K562 (cell line): ENCODE data around the gene MTHFD2. TPM values are rescaled to one million over a fixed set of nuclear protein-coding genes. Genes with fewer than 3 reads are reported as not detected.
"Not testable (repeated sequence)": the region's sequence is repeated elsewhere in the genome, so short reads cannot be mapped to it uniquely, and the experiment has no call there.

Source experiments
- ATAC-seq: fragments of 200-7000 bp; cut with Tn5 transposase; 3 replicates; pipeline ENCODE4 v1.9.1; 2020; ENCODE audit warnings: moderate library complexity
- BruUV-seq: library from RNA; stranded (reverse); fragments of 400-500 nt; replicated peaks from 2 replicates; lab custom pipeline; 2021; lab: Mats Ljungman, UMichigan
- CTCF ChIA-PET: fragments of 300-600 bp; formaldehyde crosslinking; extraction: SDS; loops from one replicate; lab custom pipeline; 2021; ENCODE audit warnings: low intra/inter-chr PET ratio; lab: Yijun Ruan, JAX
- POLR2A ChIA-PET: fragments of 300-600, 350-650 bp; sonication (Branson Sonifier 250); formaldehyde crosslinking; extraction: SDS; loops from one replicate; lab custom pipeline; 2021; ENCODE audit warnings: antibody characterized with exemption, inconsistent platforms; lab: Yijun Ruan, JAX
- DNase-seq, 4 experiments: peaks; one replicate each; pipeline versions ENCODE4 v3.0.0 to v3.0.0-alpha.2; 2011 to 2018; ENCODE audit warnings: low spot score in 3 of 4, mixed read lengths in 3 of 4; ENCODE audit errors: extremely low read depth in 1 of 4
- FAIRE-seq: peaks from 2 replicates; lab custom pipeline; 2011; peaks lifted over from hg19 to GRCh38; lab: Jason Lieb, UNC
- H2AFZ ChIP-seq: 2 replicates; pipeline ENCODE4 v1.6.0; 2011; ENCODE audit warnings: low read depth, low read length, control low read depth, inconsistent platforms
- H3K27ac ChIP-seq: fragments of 200-600 bp; 3 replicates; pipeline ENCODE4 v1.8.0; 2011; ENCODE audit warnings: low read depth, mild to moderate bottlenecking, control low read depth, inconsistent platforms, low read length, moderate library complexity, mixed read lengths; ENCODE audit errors: extremely low read depth
- H3K27me3 ChIP-seq, 2 experiments: fragments of 300-600 bp in 1 of 2; 2 replicates in 1 of 2; 3 replicates in 1 of 2; pipeline versions ENCODE4 v1.6.0 to v1.8.0; 2011; ENCODE audit warnings: inconsistent platforms in 2 of 2, low read length in 2 of 2, mild to moderate bottlenecking in 1 of 2, mixed read lengths in 1 of 2, moderate library complexity in 1 of 2; ENCODE audit not compliant: control insufficient read depth in 2 of 2, insufficient read depth in 2 of 2
- H3K36me3 ChIP-seq: fragments of 300-600 bp; 3 replicates; pipeline ENCODE4 v1.8.0; 2011; ENCODE audit warnings: mild to moderate bottlenecking, low read length, inconsistent platforms; ENCODE audit not compliant: control insufficient read depth, insufficient read depth
- H3K4me1 ChIP-seq, 2 experiments: fragments of 200-600 bp in 1 of 2; replicated peaks in 1 of 2; 2 replicates in 1 of 2; 3 replicates in 1 of 2; pipeline versions ENCODE4 v1.5.1 to v1.8.0; 2011; ENCODE audit warnings: inconsistent platforms in 2 of 2, low read length in 2 of 2, mild to moderate bottlenecking in 1 of 2, mixed read lengths in 1 of 2, moderate library complexity in 1 of 2; ENCODE audit not compliant: control insufficient read depth in 2 of 2, insufficient read depth in 2 of 2
- H3K4me2 ChIP-seq: 2 replicates; pipeline ENCODE4 v1.6.1; 2011; ENCODE audit warnings: low read length, control low read depth, inconsistent platforms, mixed read lengths; ENCODE audit not compliant: insufficient read depth
- H3K4me3 ChIP-seq: fragments of 200-600 bp; sonication (generic), shearing (Covaris generic); 2 replicates; pipeline ENCODE4 v1.5.1; 2016; ENCODE audit warnings: control low read depth, inconsistent platforms
- H3K79me2 ChIP-seq: fragments of 200-600 bp; 3 replicates; pipeline ENCODE4 v1.8.0; 2011; ENCODE audit warnings: low read length, inconsistent platforms; ENCODE audit not compliant: control insufficient read depth, insufficient read depth
- H3K9ac ChIP-seq, 2 experiments: 2 replicates each; pipeline versions ENCODE4 v1.6.0 to v1.6.1; 2011; ENCODE audit warnings: low read depth in 2 of 2, low read length in 2 of 2, control low read depth in 1 of 2, inconsistent platforms in 1 of 2, mild to moderate bottlenecking in 1 of 2, mixed read lengths in 1 of 2; ENCODE audit not compliant: insufficient read depth in 1 of 2
- H3K9me1 ChIP-seq: one replicate; pipeline ENCODE4 v1.6.0; 2011; ENCODE audit warnings: inconsistent platforms, mild to moderate bottlenecking, low read length, moderate library complexity; ENCODE audit not compliant: control insufficient read depth, insufficient read depth
- H3K9me3 ChIP-seq: replicated peaks from 2 replicates; pipeline ENCODE4 v1.5.1; 2011; ENCODE audit warnings: low read depth, low read length, inconsistent platforms; ENCODE audit not compliant: control insufficient read depth, insufficient read depth
- H4K20me1 ChIP-seq: replicated peaks from 2 replicates; pipeline ENCODE4 v1.6.1; 2011; ENCODE audit warnings: low read length, inconsistent platforms, mixed read lengths; ENCODE audit not compliant: control insufficient read depth, insufficient read depth
- ATF7 ChIP-seq: fragments of 450-650 bp; IDR thresholded peaks from 2 replicates; pipeline ENCODE4 v1.7.1; 2014; ENCODE audit warnings: mild to moderate bottlenecking, moderate library complexity
- RBFOX2 ChIP-seq: fragments of 200-400 bp; formaldehyde crosslinking; IDR thresholded peaks from 2 replicates; pipeline ENCODE4 v1.6.1; 2017; ENCODE audit warnings: low read depth, mild to moderate bottlenecking, low read length, moderate library complexity
- SOX6 ChIP-seq: fragments of 450-650 bp; IDR thresholded peaks from 2 replicates; pipeline ENCODE4 v1.6.1; 2014; ENCODE audit warnings: mild to moderate bottlenecking
- SUPT5H ChIP-seq: fragments of 450-650 bp; IDR thresholded peaks from 2 replicates; pipeline ENCODE4 v1.6.1; 2016
- WGBS: fragments of 100-300 bp; shearing (Covaris generic); methylation state at CpG from one replicate; pipeline ENCODE4 v1.1.6; 2016; ENCODE audit warnings: low coverage, mixed read lengths; ENCODE audit not compliant: insufficient coverage; ENCODE audit errors: missing lambda C conversion rate; 5-methylcytosine and 5-hydroxymethylcytosine counted together
- in situ Hi-C: fragments of 300-500 bp; cut with MboI; formaldehyde crosslinking; loops from 4 replicates; pipeline ENCODE4 v1.15.0; 2018; ENCODE audit warnings: inconsistent platforms, mixed read lengths
- intact Hi-C: fragments of 100-400 bp; cut with micrococcal nuclease; formaldehyde crosslinking; loops from 2 replicates; pipeline ENCODE4 v1.14.2; 2022
- polyA plus RNA-seq, 8 experiments: library from polyadenylated mRNA; depleted of rRNA in 4 of 8; stranded (reverse) in 5 of 8; unstranded in 3 of 8; fragments of >200 nt; fragmentation: Nextera tagmentation in 2 of 8; fragmentation: Illumina TruSeq in 1 of 8; extraction: Ambion mirVana in 2 of 8; extraction: Trizol in 1 of 8; gene quantifications; 2 replicates each; pipeline versions ENCODE4 v1.2.1 to v1.2.3, GENCODE V29; 2011 to 2014; ENCODE audit warnings: inconsistent platforms in 1 of 8, missing spikeins in 1 of 8
- total RNA-seq, 7 experiments: library from RNA; depleted of rRNA in 6 of 7; stranded (reverse); fragments of >200 nt in 6 of 7; fragmentation: Illumina TruSeq in 2 of 7; extraction: Trizol in 2 of 7; gene quantifications; 2 replicates each; pipeline versions ENCODE4 v1.2.1 to v1.2.3, GENCODE V29; 2011 to 2021; ENCODE audit warnings: low replicate concordance in 1 of 7

MTHFD2 gene
- total and polyA plus RNA-seq, 9 of the 15 experiments (the other 6 are each of a cell fraction or from before 2014, with no cell fraction given) = 113 to 520 (median 234) TPM

DNA sequence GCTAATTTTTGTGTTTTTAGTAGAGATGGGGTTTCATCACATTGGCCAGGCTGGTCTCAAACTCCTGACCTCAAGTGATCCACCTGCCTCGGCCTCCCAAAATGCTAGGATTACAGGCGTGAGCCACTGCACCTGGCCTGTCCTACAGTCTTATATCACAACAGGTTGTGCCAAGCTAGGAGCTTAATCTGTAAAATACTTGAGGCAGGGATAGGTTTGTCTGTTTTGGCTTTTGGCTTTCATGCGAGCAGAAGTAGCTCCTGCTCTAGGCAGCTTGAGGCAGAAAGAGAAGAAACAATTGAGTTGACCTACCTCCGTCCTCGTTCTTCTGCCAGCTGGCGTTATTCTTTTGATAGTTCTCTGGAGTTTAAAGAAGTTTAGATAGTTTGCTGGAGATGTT lies 17.4 kb downstream of the MTHFD2 start:
- WGBS = 98% methylated on average over 6 of the region's 6 CpGs
- H2AFZ ChIP-seq, H3K9me3 ChIP-seq, DNase-seq, in situ Hi-C loops, H3K27ac ChIP-seq, H3K9ac ChIP-seq, intact Hi-C loops, H3K4me3 ChIP-seq, H3K4me1 ChIP-seq, ATAC-seq, H3K27me3 ChIP-seq, H3K79me2 ChIP-seq, H3K4me2 ChIP-seq, BruUV-seq, FAIRE-seq, H4K20me1 ChIP-seq, H3K9me1 ChIP-seq, CTCF ChIA-PET: not testable (repeated sequence)
- TF ChIP-seq SOX6 (0 out of 2 replicates have a peak, but pooled peaks have one; percentile 11), SUPT5H (0 out of 2 replicates have a peak, but pooled peaks have one; percentile 23)
- H3K36me3 ChIP-seq = peaks cover 85% of the 10 kb centered on the region
- POLR2A ChIA-PET = interaction anchor here (0.6 to 6.4 kb wide), 9 partner anchors 10 to 313 kb away, joined by 3 to 62 read pairs (median 3); partner anchors contain the start of gene BOLA3

DNA sequence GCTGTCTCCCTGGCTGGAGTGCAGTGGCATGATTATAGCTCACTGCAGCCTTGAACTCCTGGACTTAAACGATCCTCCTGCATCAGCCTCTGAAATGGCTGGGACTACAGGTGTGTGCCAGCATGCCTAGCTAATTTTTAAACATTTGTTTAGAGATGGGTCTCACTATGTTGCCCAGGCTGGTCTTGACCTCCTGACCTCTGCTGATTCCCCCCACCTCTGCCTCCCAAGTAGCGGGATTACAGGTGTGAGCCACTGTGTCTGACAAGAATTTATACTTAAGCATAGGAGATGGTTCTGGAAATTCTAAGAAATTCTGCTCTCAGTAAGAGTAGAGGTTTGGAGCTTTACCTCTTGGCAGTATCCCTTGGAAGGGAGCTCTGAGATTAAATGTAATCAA lies 18.2 kb downstream of the MTHFD2 start:
- H3K79me2 ChIP-seq = no peaks in the 10 kb centered on the region
- H3K27me3 ChIP-seq = no peaks in the 10 kb centered on the region
- H3K27ac ChIP-seq = no peak overlapping the region
- no peak for DNase-seq
- H3K9me3 ChIP-seq = no peaks in the 10 kb centered on the region
- no peak overlapping the region for H3K9ac ChIP-seq
- H3K4me2 ChIP-seq = no peak overlapping the region
- intact Hi-C loops = no loop called here
- H3K4me1 ChIP-seq = no peaks in the 10 kb centered on the region
- no peak for ATAC-seq
- ChIA-PET POLR2A (interaction anchor here (0.6 to 6.4 kb wide), 7 partner anchors 11 to 196 kb away, joined by 3 to 62 read pairs (median 3); no protein-coding TSS in a partner anchor), CTCF (no interaction called here)
- H2AFZ ChIP-seq = no peak overlapping the region
- WGBS = 91% methylated on average over 2 of the region's 2 CpGs
- H3K9me1 ChIP-seq = no peaks in the 10 kb centered on the region
- H4K20me1 ChIP-seq = 0 out of 2 replicates have a peak, but pooled peaks cover 8% of the 10 kb centered on the region
- FAIRE-seq = no peak
- peak; percentile 7; the same call in 1 of the 2 replicates for TF ChIP-seq RBFOX2
- TF ChIP-seq ATF7 = no peak
- no peak overlapping the region for H3K4me3 ChIP-seq
- peaks cover 77% of the 10 kb centered on the region for H3K36me3 ChIP-seq
- no TSS peak for BruUV-seq
- in situ Hi-C loops = no loop called here
